Astrocyte of the spinal cord (primary cell): ENCODE measurements around the gene INPP5D.

Experiments used
- DNase-seq: peaks from one replicate; pipeline ENCODE4 v3.0.0; 2011; ENCODE audit warnings: low read depth, low spot score
- H3K4me3 ChIP-seq: 2 replicates; pipeline ENCODE4 v1.5.1; 2011; ENCODE audit warnings: low read depth, mild to moderate bottlenecking, low read length, moderate library complexity
- CTCF ChIP-seq: IDR thresholded peaks from 2 replicates; pipeline ENCODE4 v1.5.1; 2012; ENCODE audit warnings: low read depth, mild to moderate bottlenecking, low read length, inconsistent platforms
- in situ Hi-C: cut with HindIII; loops from 2 replicates; pipeline ENCODE4 v1.10.0; 2017; ENCODE audit warnings: low sequenced_read_pairs

The INPP5D gene

GRCh38 chr2:233142355-233142897, 82.3 kb downstream of the INPP5D start:
- TF ChIP-seq CTCF: no peak
- in situ Hi-C loops: no loop called here
- no peak for DNase-seq
- H3K4me3 ChIP-seq: no peak overlapping the region

GRCh38 chr2:233143700-233144331, 83.7 kb downstream of the INPP5D start:
- no peak overlapping the region for H3K4me3 ChIP-seq
- no peak for TF ChIP-seq CTCF
- no peak for DNase-seq
- in situ Hi-C loops: no loop called here

GRCh38 chr2:233145726-233146125, 85.6 kb downstream of the INPP5D start:
- no peak for DNase-seq
- no peak for TF ChIP-seq CTCF
- in situ Hi-C loops: no loop called here
- H3K4me3 ChIP-seq: no peak overlapping the region

GRCh38 chr2:233146194-233146593, 86.1 kb downstream of the INPP5D start:
- no peak overlapping the region for H3K4me3 ChIP-seq
- in situ Hi-C loops: no loop called here
- TF ChIP-seq CTCF: no peak
- DNase-seq: no peak

- no peak for TF ChIP-seq CTCF
- no peak for DNase-seq
- in situ Hi-C loops: no loop called here
- H3K4me3 ChIP-seq: no peak overlapping the region
Measured at GRCh38 chr2:233147136-233147828, 87.1 kb downstream of the INPP5D start.

GRCh38 chr2:233147829-233148167, 87.7 kb downstream of the INPP5D start:
- no peak for DNase-seq
- no peak overlapping the region for H3K4me3 ChIP-seq
- in situ Hi-C loops: no loop called here
- TF ChIP-seq CTCF: no peak
